Astrocyte (in vitro differentiated cells and primary cell): ENCODE results near the gene PPM1N. TPM values are rescaled to one million over a fixed set of nuclear protein-coding genes. Genes with fewer than 3 reads are reported as not detected.
A peak's percentile ranks its signal among the peaks of the same experiment; 100 is the strongest.

ENCODE experiments used
- DNase-seq: peaks from one replicate; pipeline ENCODE4 v3.0.0-alpha.2; 2010; ENCODE audit warnings: low read depth
- FAIRE-seq: peaks from 2 replicates; lab custom pipeline; 2011; peaks lifted over from hg19 to GRCh38; lab: Jason Lieb, UNC
- H2AFZ ChIP-seq: 2 replicates; pipeline ENCODE4 v1.6.0; 2012; ENCODE audit warnings: low read depth, low read length, inconsistent platforms
- H3K27ac ChIP-seq: 2 replicates; pipeline ENCODE4 v1.5.1; 2011; ENCODE audit warnings: low read depth, low read length, inconsistent platforms
- H3K27me3 ChIP-seq: 2 replicates; pipeline ENCODE4 v1.6.0; 2011; ENCODE audit warnings: low read length, inconsistent platforms; ENCODE audit not compliant: insufficient read depth
- H3K36me3 ChIP-seq: 2 replicates; pipeline ENCODE4 v1.5.1; 2011; ENCODE audit warnings: low read length, inconsistent platforms; ENCODE audit not compliant: insufficient read depth
- H3K4me1 ChIP-seq: 2 replicates; pipeline ENCODE4 v1.5.1; 2011; ENCODE audit warnings: low read length, inconsistent platforms; ENCODE audit not compliant: insufficient read depth
- H3K4me2 ChIP-seq: 2 replicates; pipeline ENCODE4 v1.6.0; 2012; ENCODE audit warnings: low read length, inconsistent platforms
- H3K4me3 ChIP-seq: 2 replicates; pipeline ENCODE4 v1.5.1; 2011; ENCODE audit warnings: low read depth, mild to moderate bottlenecking, low read length, inconsistent platforms; ENCODE audit not compliant: insufficient read depth
- H3K79me2 ChIP-seq: 2 replicates; pipeline ENCODE4 v1.6.0; 2012; ENCODE audit warnings: mild to moderate bottlenecking, low read length, inconsistent platforms; ENCODE audit not compliant: insufficient read depth
- H3K9ac ChIP-seq: 2 replicates; pipeline ENCODE4 v1.6.0; 2012; ENCODE audit warnings: mild to moderate bottlenecking, low read length, inconsistent platforms
- H3K9me3 ChIP-seq: 2 replicates; pipeline ENCODE4 v1.5.1; 2012; ENCODE audit warnings: low read depth, mild to moderate bottlenecking, low read length, inconsistent platforms; ENCODE audit not compliant: insufficient read depth
- H4K20me1 ChIP-seq: 2 replicates; pipeline ENCODE4 v1.6.0; 2012; ENCODE audit warnings: low read length, inconsistent platforms; ENCODE audit not compliant: insufficient read depth
- H3K27ac Mint-ChIP-seq: one replicate; pipeline ENCODE4 v1.8.0; 2021; ENCODE audit warnings: mild to moderate bottlenecking, mixed read lengths; ENCODE audit not compliant: unreplicated experiment
- H3K27me3 Mint-ChIP-seq: one replicate; pipeline ENCODE4 v1.8.0; 2021; ENCODE audit warnings: low read depth, mixed read lengths; ENCODE audit not compliant: unreplicated experiment
- H3K36me3 Mint-ChIP-seq: one replicate; pipeline ENCODE4 v1.8.0; 2021; ENCODE audit warnings: low read depth, mixed read lengths; ENCODE audit not compliant: unreplicated experiment
- H3K4me1 Mint-ChIP-seq: one replicate; pipeline ENCODE4 v1.8.0; 2021; ENCODE audit warnings: low read depth, mixed read lengths; ENCODE audit not compliant: unreplicated experiment
- H3K4me3 Mint-ChIP-seq: one replicate; pipeline ENCODE4 v1.8.0; 2021; ENCODE audit warnings: mild to moderate bottlenecking, moderate library complexity, mixed read lengths; ENCODE audit not compliant: unreplicated experiment
- H3K9me3 Mint-ChIP-seq: one replicate; pipeline ENCODE4 v1.8.0; 2021; ENCODE audit warnings: mild to moderate bottlenecking, mixed read lengths; ENCODE audit not compliant: unreplicated experiment
- EZH2 ChIP-seq: IDR thresholded peaks from 2 replicates; pipeline ENCODE4 v1.6.1; 2012; ENCODE audit warnings: mild to moderate bottlenecking, low read length, inconsistent platforms; ENCODE audit not compliant: insufficient read depth
- total RNA-seq: library from RNA; stranded (reverse); gene quantifications from 2 replicates; pipeline ENCODE4 v1.2.1, GENCODE V29; 2021
- TF ChIP-seq, protein P1 (sequence below): IDR thresholded peaks from 2 replicates; pipeline ENCODE4 v1.5.1; 2011; ENCODE audit warnings: low read depth, mild to moderate bottlenecking, inconsistent platforms, low read length, moderate library complexity; ENCODE audit not compliant: insufficient read depth

PPM1N gene
- total RNA-seq, 1 donor from 2014 or later, result 1.3 TPM

GRCh38 chr19:45505151-45505995 is 7.1 kb downstream of the PPM1N start:
- H3K27me3 ChIP-seq, result no peaks in the 10 kb centered on the region
- Mint-ChIP-seq H3K27me3 (peaks cover 7% of the 10 kb centered on the region), H3K4me3 (peak overlapping the region; percentile 68), H3K4me1 (peaks cover 6% of the 10 kb centered on the region), H3K36me3 (peaks cover 1% of the 10 kb centered on the region), H3K27ac (peak overlapping the region; percentile 91), H3K9me3 (no peaks in the 10 kb centered on the region)
- H3K79me2 ChIP-seq, result peaks cover 35% of the 10 kb centered on the region
- peaks cover 13% of the 10 kb centered on the region for H4K20me1 ChIP-seq
- no peak overlapping the region for H2AFZ ChIP-seq
- FAIRE-seq, result no peak
- H3K27ac ChIP-seq, result peak overlapping the region; percentile 87
- TF ChIP-seq, protein P1, sequence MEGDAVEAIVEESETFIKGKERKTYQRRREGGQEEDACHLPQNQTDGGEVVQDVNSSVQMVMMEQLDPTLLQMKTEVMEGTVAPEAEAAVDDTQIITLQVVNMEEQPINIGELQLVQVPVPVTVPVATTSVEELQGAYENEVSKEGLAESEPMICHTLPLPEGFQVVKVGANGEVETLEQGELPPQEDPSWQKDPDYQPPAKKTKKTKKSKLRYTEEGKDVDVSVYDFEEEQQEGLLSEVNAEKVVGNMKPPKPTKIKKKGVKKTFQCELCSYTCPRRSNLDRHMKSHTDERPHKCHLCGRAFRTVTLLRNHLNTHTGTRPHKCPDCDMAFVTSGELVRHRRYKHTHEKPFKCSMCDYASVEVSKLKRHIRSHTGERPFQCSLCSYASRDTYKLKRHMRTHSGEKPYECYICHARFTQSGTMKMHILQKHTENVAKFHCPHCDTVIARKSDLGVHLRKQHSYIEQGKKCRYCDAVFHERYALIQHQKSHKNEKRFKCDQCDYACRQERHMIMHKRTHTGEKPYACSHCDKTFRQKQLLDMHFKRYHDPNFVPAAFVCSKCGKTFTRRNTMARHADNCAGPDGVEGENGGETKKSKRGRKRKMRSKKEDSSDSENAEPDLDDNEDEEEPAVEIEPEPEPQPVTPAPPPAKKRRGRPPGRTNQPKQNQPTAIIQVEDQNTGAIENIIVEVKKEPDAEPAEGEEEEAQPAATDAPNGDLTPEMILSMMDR, result no peak
- TF ChIP-seq EZH2, result no peak
- H3K36me3 ChIP-seq, result peaks cover 1% of the 10 kb centered on the region
- H3K9ac ChIP-seq, result no peak overlapping the region
- peak overlapping the region; percentile 100 for H3K4me2 ChIP-seq
- peak; percentile 19 for DNase-seq
- no peaks in the 10 kb centered on the region for H3K9me3 ChIP-seq
- H3K4me1 ChIP-seq, result peaks cover 23% of the 10 kb centered on the region
- H3K4me3 ChIP-seq, result no peak overlapping the region

GRCh38 chr19:45505996-45506245 is 7.7 kb downstream of the PPM1N start:
- Histone ChIP-seq H2AFZ (peak overlapping the region; percentile 60), H4K20me1 (peaks cover 19% of the 10 kb centered on the region), H3K27me3 (no peaks in the 10 kb centered on the region), H3K36me3 (peaks cover 5% of the 10 kb centered on the region), H3K9me3 (no peaks in the 10 kb centered on the region), H3K4me3 (peak overlapping the region; percentile 56), H3K9ac (peak overlapping the region; percentile 92), H3K27ac (peak overlapping the region; percentile 87), H3K4me1 (peaks cover 23% of the 10 kb centered on the region), H3K4me2 (peak overlapping the region; percentile 100), H3K79me2 (peaks cover 40% of the 10 kb centered on the region)
- peaks cover 5% of the 10 kb centered on the region for H3K36me3 Mint-ChIP-seq
- H3K27ac Mint-ChIP-seq, result peak overlapping the region; percentile 91
- H3K4me1 Mint-ChIP-seq, result peaks cover 6% of the 10 kb centered on the region
- no peak for DNase-seq
- no peaks in the 10 kb centered on the region for H3K9me3 Mint-ChIP-seq
- peak overlapping the region; percentile 68 for H3K4me3 Mint-ChIP-seq
- TF ChIP-seq, protein P1, result no peak
- no peak for TF ChIP-seq EZH2
- no peak for FAIRE-seq
- H3K27me3 Mint-ChIP-seq, result peaks cover 4% of the 10 kb centered on the region
